Measurements from ENCODE around the gene HCAR2.
"Not testable (repeated sequence)": the region's sequence is repeated elsewhere in the genome, so short reads cannot be mapped to it uniquely, and the experiment has no call there.

DNA sequence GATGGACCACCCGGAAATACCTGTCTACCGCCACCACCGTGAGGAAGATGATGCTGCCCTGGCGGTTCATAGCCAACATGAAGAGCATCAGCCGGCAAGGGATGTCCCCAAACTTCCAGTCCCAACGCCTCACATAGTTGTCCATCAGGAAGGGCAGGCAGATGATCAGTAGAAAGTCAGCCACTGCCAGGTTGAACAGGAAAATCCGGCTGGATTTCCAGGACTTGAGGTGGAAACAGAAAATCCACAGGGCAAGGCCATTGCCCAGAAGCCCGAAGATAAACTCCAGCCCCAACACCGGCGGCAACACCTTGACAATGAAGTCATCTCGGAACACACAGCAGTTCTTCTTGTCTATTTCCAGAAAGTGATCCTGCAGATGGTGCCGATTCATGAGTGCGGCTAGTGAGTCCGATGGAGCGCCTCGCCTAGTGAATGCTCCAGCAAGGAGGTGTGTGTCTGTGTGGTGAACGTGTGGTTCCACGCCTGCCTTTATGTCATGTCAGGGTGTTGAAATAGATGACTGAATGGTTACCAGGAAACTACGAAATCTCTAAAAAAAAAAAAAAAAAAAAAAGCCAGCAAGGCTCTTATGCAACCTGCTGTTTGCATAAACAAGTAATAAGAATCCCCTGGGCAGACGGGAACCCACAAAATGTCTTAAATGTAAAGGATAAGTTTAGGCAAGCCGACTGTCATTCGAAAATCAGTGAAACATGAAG is at the start of gene HCAR2:
- not testable (repeated sequence) for TF ChIP-seq YY1 (IDR thresholded peaks at IDR 0.05; ENCODE audit: insufficient read depth, insufficient read length); SUZ12 (IDR thresholded peaks at IDR 0.05; ENCODE audit: extremely low read depth, insufficient read depth, insufficient read length)

Measured in NT2/D1 (cell line).